GM12801 (cell line): ENCODE data around the gene BCAR1.

Experiments used
- TF ChIP-seq, protein P1 (sequence below): IDR thresholded peaks from one replicate; pipeline ENCODE4 v1.5.1; 2011; ENCODE audit warnings: control low read depth; ENCODE audit not compliant: insufficient read length; ENCODE audit errors: extremely low read depth

BCAR1 gene

DNA sequence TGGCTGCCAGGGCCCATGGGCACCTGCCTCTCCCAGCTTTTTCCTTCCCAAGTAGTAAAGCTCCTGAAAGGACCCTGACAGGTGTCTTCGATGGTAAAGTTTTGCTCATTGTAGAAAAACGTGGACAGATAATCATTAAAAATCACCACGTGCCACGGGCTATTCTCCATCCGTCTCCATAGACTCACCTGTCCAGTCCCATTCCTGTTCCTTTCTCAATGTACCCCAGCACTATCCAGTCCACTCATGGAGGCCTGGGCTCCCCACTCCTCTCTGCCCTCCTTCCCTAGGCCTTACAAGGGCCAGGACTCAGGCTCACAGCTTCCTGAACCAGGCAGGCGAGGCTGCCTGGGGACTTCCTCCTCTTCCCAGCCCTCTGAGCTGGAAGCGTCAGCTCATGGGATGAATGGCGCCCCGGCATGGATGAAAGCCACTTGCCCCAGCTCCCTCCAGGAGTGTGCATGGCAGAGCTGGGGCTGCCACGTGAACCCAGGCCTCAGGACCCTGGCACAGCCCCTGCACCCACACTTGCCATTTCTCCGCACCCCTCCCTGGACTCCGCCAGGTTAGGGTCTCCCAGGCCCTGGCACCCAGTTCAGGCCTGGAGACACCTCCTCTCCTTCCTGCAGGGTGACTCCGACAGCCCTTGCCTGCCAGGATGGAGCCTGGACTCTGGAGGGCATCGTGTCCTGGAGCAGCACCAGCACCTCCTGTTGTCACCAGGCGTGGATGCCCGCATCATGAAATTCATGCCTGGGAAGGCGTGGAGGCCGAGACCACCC, 23.9 kb downstream of the BCAR1 start:
- TF ChIP-seq, protein P1, sequence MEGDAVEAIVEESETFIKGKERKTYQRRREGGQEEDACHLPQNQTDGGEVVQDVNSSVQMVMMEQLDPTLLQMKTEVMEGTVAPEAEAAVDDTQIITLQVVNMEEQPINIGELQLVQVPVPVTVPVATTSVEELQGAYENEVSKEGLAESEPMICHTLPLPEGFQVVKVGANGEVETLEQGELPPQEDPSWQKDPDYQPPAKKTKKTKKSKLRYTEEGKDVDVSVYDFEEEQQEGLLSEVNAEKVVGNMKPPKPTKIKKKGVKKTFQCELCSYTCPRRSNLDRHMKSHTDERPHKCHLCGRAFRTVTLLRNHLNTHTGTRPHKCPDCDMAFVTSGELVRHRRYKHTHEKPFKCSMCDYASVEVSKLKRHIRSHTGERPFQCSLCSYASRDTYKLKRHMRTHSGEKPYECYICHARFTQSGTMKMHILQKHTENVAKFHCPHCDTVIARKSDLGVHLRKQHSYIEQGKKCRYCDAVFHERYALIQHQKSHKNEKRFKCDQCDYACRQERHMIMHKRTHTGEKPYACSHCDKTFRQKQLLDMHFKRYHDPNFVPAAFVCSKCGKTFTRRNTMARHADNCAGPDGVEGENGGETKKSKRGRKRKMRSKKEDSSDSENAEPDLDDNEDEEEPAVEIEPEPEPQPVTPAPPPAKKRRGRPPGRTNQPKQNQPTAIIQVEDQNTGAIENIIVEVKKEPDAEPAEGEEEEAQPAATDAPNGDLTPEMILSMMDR: no peak

DNA sequence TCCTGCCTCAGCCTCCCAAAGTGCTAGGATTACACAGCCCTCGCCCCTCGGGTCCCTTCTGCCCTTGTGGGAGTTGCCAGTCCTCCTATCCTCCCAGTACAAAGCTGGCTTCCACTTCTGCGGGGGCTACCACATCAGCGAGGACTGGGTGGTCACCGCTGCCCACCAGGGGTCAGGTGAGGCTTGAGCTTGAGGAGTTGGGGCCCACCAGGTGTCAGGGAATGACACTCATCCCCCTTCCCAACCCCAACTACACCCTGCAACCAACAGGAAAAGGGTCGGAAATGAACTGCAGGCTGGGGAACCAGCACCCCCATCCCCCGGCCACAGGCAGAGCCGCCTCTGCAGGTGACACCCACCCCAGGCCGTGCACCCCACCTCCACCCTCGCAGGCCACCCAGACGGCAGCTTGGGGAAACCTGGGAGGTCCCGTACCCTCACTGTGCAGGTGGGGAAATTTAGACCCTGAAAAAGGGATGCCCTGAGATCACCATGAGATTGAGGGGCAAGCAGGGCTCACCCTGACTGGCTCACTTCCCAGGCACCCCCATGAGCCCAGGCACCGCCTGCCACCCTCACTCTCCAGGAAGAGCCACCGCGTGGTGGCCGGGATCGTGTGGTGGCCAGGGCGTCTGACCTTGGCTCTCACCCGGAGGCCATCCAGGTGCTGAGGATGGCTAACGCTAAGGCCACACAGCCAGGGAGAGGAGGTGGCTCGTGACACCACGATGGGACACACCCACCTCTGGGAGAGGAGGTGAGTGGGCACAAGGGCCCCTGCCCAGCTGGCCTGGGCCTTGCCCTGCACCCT, 24.7 kb downstream of the BCAR1 start:
- TF ChIP-seq, protein P1: no peak

DNA sequence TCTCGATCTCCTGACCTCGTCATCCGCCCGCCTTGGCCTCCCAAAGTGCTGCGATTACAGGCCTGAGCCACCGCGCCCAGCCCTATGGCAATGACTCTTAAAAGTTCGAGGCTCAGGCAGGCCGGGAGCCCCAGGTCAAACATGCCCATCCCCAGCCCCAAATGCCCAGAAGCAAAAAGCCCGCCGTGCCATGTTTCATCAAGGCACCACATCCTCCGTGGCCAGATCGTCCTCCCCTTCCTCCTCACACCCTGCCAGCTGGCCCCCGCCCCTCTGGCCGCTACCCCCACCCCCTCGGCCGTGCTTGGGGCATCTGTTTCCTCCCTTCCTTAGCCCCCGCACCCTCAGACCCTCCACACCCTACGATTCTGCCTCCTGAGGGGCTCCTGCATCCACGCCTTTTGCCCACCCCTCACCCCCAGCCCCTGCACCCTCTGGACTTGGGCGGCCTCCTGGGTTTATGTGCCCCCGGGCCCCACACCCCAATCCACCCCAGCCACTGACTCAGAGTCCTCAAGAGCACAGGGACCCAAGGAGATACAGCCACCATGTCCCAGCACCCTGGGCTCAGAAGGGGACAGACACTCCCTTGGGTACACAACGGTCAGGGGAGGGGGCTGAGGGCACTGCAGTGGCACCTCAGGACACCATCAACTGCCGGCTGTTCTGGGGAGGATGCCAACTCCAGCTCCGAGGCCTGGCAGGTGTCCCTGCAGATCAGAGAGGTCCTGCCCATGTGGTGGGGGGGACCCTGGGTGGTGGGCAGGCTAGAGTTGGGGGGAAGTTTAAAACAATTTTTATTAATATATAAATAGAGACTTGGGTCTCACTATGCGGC, 25.5 kb downstream of the BCAR1 start:
- TF ChIP-seq, protein P1: no peak

DNA sequence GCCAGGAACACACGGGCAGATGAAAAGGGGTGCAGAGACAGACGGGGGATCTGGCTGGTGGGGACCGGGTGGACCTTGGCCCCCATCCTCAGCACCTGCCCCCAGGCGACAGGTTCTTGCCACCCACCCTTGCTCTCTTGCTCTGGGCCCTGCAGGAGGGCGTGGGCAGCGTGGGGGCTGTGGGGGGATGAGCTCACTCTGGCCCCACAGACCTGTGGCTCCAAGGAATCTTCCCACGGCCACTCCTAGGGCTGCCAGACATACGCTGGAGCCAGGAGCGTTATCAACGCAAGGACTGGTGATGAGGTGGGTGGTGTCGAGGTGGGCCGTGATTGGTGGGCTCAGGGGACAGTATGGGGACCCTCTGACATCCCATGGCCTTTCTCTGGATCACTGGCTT, 26.3 kb downstream of the BCAR1 start:
- TF ChIP-seq, protein P1: no peak

DNA sequence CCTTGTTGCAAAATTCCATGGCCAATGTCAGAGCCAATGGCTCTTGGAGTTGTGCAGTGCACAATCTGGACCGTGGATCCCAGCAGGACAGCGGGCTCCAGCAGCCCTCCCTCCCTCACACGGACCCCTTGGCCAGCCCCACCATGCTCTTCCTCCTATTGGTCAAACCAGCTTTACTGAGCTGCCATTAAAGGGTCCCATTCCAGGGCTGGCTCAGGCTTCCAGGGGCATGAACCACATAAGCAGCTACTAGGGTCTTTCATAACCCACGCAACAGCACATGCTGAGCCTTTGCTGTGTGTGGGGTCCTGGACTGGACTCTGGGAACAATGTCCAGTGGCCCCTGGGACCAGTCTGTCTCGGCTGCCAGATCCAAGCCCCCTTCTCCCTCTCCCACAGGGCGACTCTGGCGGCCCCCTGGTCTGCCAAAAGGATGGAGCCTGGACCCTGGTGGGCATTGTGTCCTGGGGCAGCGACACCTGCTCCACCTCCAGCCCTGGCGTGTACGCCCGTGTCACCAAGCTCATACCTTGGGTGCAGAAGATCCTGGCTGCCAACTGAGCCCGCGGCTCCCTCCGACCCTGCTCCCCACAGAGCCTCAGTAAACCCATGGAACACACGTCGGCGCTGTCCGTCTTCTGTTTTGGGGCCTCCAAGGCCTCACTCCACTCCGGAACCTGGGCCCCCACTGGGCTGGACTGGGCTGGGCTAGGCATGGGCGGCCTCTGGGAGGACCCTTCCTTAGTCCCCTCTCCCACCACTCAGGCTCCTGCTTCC, 26.9 kb downstream of the BCAR1 start:
- TF ChIP-seq, protein P1: no peak

DNA sequence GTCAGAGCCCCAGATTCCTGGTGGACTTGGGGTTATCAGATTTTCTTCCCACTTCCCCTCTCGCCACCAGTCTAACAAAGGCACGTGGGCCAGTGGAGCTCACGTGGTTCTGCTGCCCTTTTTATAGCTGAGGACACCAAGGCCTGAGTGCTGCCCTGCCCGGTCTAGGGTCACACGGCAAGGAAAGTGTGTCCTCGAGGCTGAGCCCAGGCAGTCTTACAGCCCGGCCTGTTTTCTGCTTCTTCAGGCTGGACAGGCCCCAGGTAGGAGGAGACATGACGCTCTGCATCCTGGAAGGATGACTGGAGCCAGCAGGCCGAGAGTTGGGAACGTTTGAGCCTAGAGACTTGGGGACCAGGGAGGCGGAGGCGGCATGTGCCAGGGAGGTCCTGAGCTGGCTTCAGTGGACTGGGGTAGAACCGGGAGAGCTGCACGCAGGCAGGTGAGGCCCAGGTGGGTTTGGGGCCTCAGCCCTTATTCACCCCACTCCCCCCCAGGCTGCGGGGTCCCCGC, 29.1 kb downstream of the BCAR1 start:
- TF ChIP-seq, protein P1: no peak
